Panc1 (cell line): ENCODE data around the gene SOX8. TPM values are rescaled to one million over a fixed set of nuclear protein-coding genes. Genes with fewer than 3 reads are reported as not detected.

ENCODE experiments used
- ATAC-seq: fragments of 200-7000 bp; cut with Tn5 transposase; 2 replicates; pipeline ENCODE4 v1.9.1; 2020; ENCODE audit warnings: mild to moderate bottlenecking, moderate library complexity
- BruUV-seq: library from RNA; stranded (reverse); fragments of 400-500 nt; replicated peaks from 2 replicates; lab custom pipeline; 2021; lab: Mats Ljungman, UMichigan
- CTCF ChIA-PET: fragments of 300-600 bp; sonication (Branson Sonifier 250); formaldehyde crosslinking; loops from one replicate; lab custom pipeline; 2022; ENCODE audit warnings: antibody characterized with exemption; lab: Charles Lee
- POLR2A ChIA-PET: fragments of 300-600 bp; sonication (Branson Sonifier 250); formaldehyde crosslinking; loops from one replicate; lab custom pipeline; 2022; ENCODE audit warnings: antibody characterized with exemption; lab: Charles Lee
- DNase-seq: peaks from one replicate; pipeline ENCODE4 v3.0.0-alpha.2; 2010; ENCODE audit warnings: low read depth, low spot score
- H3K27ac ChIP-seq: 2 replicates; pipeline ENCODE4 v1.5.1; 2011; ENCODE audit warnings: mild to moderate bottlenecking, low read length, inconsistent platforms
- H3K27me3 ChIP-seq: fragments of 200-500 bp; sonication (Bioruptor generic); 2 replicates; pipeline ENCODE4 v1.6.0; 2014; ENCODE audit warnings: low read length, inconsistent platforms; ENCODE audit not compliant: control insufficient read depth, insufficient read depth
- H3K36me3 ChIP-seq: fragments of 200-500 bp; sonication (Bioruptor generic); 2 replicates; pipeline ENCODE4 v1.5.1; 2014; ENCODE audit warnings: inconsistent platforms, mild to moderate bottlenecking, low read length, moderate library complexity; ENCODE audit not compliant: control insufficient read depth, insufficient read depth
- H3K4me1 ChIP-seq: 2 replicates; pipeline ENCODE4 v1.5.1; 2011; ENCODE audit warnings: inconsistent platforms, mild to moderate bottlenecking, low read length, moderate library complexity; ENCODE audit not compliant: control insufficient read depth, insufficient read depth
- H3K4me3 ChIP-seq, 2 experiments: 2 replicates each; pipeline ENCODE4 v1.5.1; 2011 to 2012; ENCODE audit warnings: low read depth in 2 of 2, low read length in 2 of 2, mild to moderate bottlenecking in 2 of 2, inconsistent platforms in 1 of 2, moderate library complexity in 1 of 2
- H3K9me3 ChIP-seq: fragments of 200-500 bp; sonication (Bioruptor generic); 2 replicates; pipeline ENCODE4 v1.5.1; 2014; ENCODE audit warnings: low read depth, mild to moderate bottlenecking, inconsistent platforms, low read length, moderate library complexity; ENCODE audit not compliant: control insufficient read depth, insufficient read depth
- CTCF ChIP-seq: fragments of 450-650 bp; IDR thresholded peaks from 2 replicates; pipeline ENCODE4 v1.5.1; 2017; ENCODE audit warnings: mild to moderate bottlenecking
- POLR2AphosphoS5 ChIP-seq: IDR thresholded peaks from 2 replicates; pipeline ENCODE4 v1.6.1; 2012; ENCODE audit warnings: mild to moderate bottlenecking, low read depth, low read length, moderate library complexity
- REST ChIP-seq, 2 experiments: IDR thresholded peaks; 2 replicates each; pipeline ENCODE4 v1.6.1; 2011 to 2012; ENCODE audit warnings: low read depth in 2 of 2, control low read depth in 1 of 2, low read length in 1 of 2, mild to moderate bottlenecking in 1 of 2, moderate library complexity in 1 of 2; ENCODE audit not compliant: insufficient read depth in 1 of 2
- SIN3A ChIP-seq: IDR thresholded peaks from 2 replicates; pipeline ENCODE4 v1.6.1; 2012; ENCODE audit warnings: low read depth, mild to moderate bottlenecking, low read length, moderate library complexity, borderline replicate concordance; ENCODE audit not compliant: insufficient read depth
- TCF7L2 ChIP-seq: IDR thresholded peaks from 2 replicates; pipeline ENCODE4 v1.6.1; 2011; ENCODE audit warnings: mild to moderate bottlenecking, low read depth, low read length, inconsistent platforms
- in situ Hi-C: cut with HindIII; loops from 2 replicates; pipeline ENCODE4 v1.10.0; 2016; ENCODE audit warnings: low sequenced_read_pairs, low pct_unique_long_range_greater_than_20kb
- intact Hi-C: fragments of 100-400 bp; cut with micrococcal nuclease; formaldehyde crosslinking; loops from one replicate; pipeline ENCODE4 v1.10.0; 2022; ENCODE audit not compliant: unreplicated experiment
- total RNA-seq: library from RNA; stranded (reverse); gene quantifications from one replicate; pipeline ENCODE4 v1.2.1, GENCODE V29; 2021; ENCODE audit not compliant: unreplicated experiment

SOX8 gene
- total RNA-seq, 1 experiment from 2014 or later: 1.8 TPM

- no peak for ATAC-seq
- no TSS peak for BruUV-seq
- in situ Hi-C loops: no loop called here
- ChIA-PET CTCF (no interaction called here), POLR2A (no interaction called here)
- H3K4me3 ChIP-seq: no peak overlapping the region
- H3K36me3 ChIP-seq: no peaks in the 10 kb centered on the region
- no peaks in the 10 kb centered on the region for H3K27me3 ChIP-seq
- DNase-seq: no peak
- no peak for TF ChIP-seq TCF7L2
- no peak for TF ChIP-seq POLR2AphosphoS5
- no peak for TF ChIP-seq REST (IDR thresholded peaks at IDR 0.05; ENCODE audit: insufficient read depth in 1 of 2, low read depth in 2 of 2, low read length in 1 of 2)
- TF ChIP-seq CTCF: no peak
- no peaks in the 10 kb centered on the region for H3K4me1 ChIP-seq
- H3K9me3 ChIP-seq: no peaks in the 10 kb centered on the region
- no peak overlapping the region for H3K27ac ChIP-seq
- intact Hi-C loops: no loop called here
Observed at GRCh38 chr16:1010815-1011214, 29.2 kb downstream of the SOX8 start.

DNA sequence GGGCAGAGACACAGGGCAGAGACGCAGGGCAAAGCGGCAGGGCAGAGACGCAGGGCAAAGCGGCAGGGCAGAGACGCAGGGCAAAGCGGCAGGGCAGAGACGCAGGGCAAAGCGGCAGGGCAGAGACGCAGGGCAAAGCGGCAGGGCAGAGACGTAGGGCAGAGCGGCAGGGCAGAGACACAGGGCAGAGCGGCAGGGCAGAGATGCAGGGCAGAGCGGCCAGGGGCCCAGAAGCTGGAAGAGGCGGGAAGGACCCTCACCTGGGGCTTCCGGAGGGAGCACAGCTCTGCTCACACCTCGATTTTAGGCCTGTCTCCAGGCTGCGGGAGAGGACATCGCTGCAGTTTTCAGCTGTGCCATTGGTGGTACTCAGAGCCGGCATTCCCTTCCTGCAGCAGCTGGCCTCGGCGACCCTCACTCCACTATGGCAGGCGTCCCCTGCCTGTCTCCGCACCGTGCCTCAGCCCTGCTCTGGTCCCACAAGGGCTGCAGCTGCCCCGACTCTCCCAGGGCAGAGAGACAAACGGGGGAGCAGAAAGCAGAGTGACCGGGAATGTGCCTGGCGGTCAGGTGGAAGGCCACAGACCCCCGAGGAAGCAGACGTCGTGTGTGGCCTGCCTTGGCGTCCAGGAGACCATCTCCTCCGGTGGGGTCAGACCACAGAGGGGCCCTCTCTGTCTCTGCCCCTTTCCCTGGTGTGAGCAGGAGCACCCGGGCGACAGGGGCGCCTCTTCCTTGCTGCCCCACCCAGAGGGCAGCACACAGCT is 29.9 kb downstream of the SOX8 start:
- intact Hi-C loops: no loop called here
- in situ Hi-C loops: no loop called here
- no TSS peak for BruUV-seq
- DNase-seq (no peak), ATAC-seq (no peak)
- H3K4me3 ChIP-seq: no peak overlapping the region
- H3K9me3 ChIP-seq: no peaks in the 10 kb centered on the region
- ChIA-PET CTCF (interaction anchor here (0.6 kb wide), 1 partner anchor 17 kb away, joined by 3 read pairs; no protein-coding TSS in a partner anchor), POLR2A (interaction anchor here (0.6 to 0.7 kb wide), 2 partner anchors 162 to 357 kb away, joined by 3 read pairs; no protein-coding TSS in a partner anchor)
- H3K4me1 ChIP-seq: no peaks in the 10 kb centered on the region
- no peaks in the 10 kb centered on the region for H3K27me3 ChIP-seq
- H3K36me3 ChIP-seq: no peaks in the 10 kb centered on the region
- H3K27ac ChIP-seq: no peak overlapping the region
- TF ChIP-seq POLR2AphosphoS5 (no peak), CTCF (no peak), REST (IDR thresholded peaks at IDR 0.05; ENCODE audit: insufficient read depth in 1 of 2, low read depth in 2 of 2, low read length in 1 of 2) (no peak), SIN3A (no peak), TCF7L2 (no peak)
